ENCODE results near the gene PPFIA3.

DNA sequence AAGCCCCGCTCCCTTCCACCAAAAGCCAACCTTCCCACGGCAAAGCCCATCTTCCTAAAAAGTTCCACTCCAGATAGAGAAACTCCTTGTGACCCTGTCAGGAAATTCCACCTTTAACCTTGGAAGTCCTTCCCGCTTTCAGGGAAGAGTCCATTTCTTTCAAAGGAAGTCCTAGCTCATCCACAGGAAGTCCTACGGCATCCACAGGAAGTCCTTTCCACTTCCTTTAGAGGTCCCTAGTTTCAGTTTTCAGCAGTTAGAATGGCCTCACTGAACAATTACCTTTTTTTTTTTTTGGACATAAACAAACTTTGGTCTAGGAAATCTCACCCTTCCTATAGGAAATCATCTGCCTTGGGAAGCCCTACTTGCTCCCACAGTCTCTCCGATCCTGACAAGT lies 69.9 kb downstream of the PPFIA3 start:
- TF ChIP-seq EZH2 (IDR thresholded peaks at IDR 0.05; ENCODE audit: low read length, unreplicated experiment) (no peak), EZH2phosphoT487 (IDR thresholded peaks at IDR 0.05; ENCODE audit: borderline replicate concordance, low read length) (no peak)
- TF ChIP-seq, protein P1, sequence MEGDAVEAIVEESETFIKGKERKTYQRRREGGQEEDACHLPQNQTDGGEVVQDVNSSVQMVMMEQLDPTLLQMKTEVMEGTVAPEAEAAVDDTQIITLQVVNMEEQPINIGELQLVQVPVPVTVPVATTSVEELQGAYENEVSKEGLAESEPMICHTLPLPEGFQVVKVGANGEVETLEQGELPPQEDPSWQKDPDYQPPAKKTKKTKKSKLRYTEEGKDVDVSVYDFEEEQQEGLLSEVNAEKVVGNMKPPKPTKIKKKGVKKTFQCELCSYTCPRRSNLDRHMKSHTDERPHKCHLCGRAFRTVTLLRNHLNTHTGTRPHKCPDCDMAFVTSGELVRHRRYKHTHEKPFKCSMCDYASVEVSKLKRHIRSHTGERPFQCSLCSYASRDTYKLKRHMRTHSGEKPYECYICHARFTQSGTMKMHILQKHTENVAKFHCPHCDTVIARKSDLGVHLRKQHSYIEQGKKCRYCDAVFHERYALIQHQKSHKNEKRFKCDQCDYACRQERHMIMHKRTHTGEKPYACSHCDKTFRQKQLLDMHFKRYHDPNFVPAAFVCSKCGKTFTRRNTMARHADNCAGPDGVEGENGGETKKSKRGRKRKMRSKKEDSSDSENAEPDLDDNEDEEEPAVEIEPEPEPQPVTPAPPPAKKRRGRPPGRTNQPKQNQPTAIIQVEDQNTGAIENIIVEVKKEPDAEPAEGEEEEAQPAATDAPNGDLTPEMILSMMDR (conservative IDR thresholded peaks at IDR 0.05; ENCODE audit: low read depth, low read length), result no peak

All from PC-3 (cell line).